Neural crest cell (in vitro differentiated cells): ENCODE data around the gene ZBTB5. TPM values are rescaled to one million over a fixed set of nuclear protein-coding genes. Genes with fewer than 3 reads are reported as not detected.

ENCODE experiments used
- DNase-seq: peaks from one replicate; pipeline ENCODE4 v3.0.0; 2021; ENCODE audit warnings: low read depth, mixed read lengths, low spot score
- H3K27ac Mint-ChIP-seq: one replicate; pipeline ENCODE4 v1.8.0; 2021; ENCODE audit warnings: mild to moderate bottlenecking, mixed read lengths; ENCODE audit not compliant: unreplicated experiment
- H3K27me3 Mint-ChIP-seq: 2 replicates; pipeline ENCODE4 v1.8.0; 2021; ENCODE audit warnings: low read depth, mild to moderate bottlenecking, mixed read lengths
- H3K36me3 Mint-ChIP-seq: 2 replicates; pipeline ENCODE4 v1.8.0; 2021; ENCODE audit warnings: low read depth, mild to moderate bottlenecking, mixed read lengths
- H3K4me1 Mint-ChIP-seq: 2 replicates; pipeline ENCODE4 v1.8.0; 2021; ENCODE audit warnings: mixed read lengths
- H3K4me3 Mint-ChIP-seq: one replicate; pipeline ENCODE4 v1.8.0; 2021; ENCODE audit warnings: mild to moderate bottlenecking, mixed read lengths
- H3K9me3 Mint-ChIP-seq: 2 replicates; pipeline ENCODE4 v1.8.0; 2021; ENCODE audit warnings: mixed read lengths
- total RNA-seq: library from RNA; stranded (reverse); gene quantifications from 2 replicates; pipeline ENCODE4 v1.2.1, GENCODE V29; 2021
- TF ChIP-seq, protein P1 (sequence below): fragments of 200-600 bp; sonication (generic); conservative IDR thresholded peaks from 2 replicates; pipeline ENCODE4 v1.5.0; 2021; ENCODE audit warnings: antibody characterized with exemption, mild to moderate bottlenecking

Gene ZBTB5
- total RNA-seq, 1 donor from 2014 or later, result 22.9 TPM

DNA sequence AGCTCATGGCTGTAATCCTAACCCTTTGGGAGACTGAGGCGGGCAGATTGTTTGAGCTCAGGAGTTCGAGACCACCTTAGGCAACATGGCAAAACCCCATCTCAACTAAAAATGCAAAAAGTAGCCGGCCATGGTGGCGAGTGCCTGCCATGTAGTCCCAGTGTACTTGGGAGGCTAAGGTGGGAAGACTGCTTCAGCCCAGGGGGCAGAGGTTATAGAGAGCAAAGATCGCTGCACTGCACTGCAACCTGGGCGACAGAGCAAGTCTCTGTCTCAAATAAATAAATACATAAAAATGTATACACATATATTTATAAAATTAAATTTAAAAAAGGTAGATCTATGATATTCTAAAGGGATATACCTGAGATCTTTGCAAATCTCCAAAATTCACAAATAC lies 19.4 kb downstream of the ZBTB5 start:
- peaks cover 13% of the 10 kb centered on the region for H3K4me1 Mint-ChIP-seq
- peaks cover 12% of the 10 kb centered on the region for H3K36me3 Mint-ChIP-seq
- H3K4me3 Mint-ChIP-seq, result no peak overlapping the region
- TF ChIP-seq, protein P1, sequence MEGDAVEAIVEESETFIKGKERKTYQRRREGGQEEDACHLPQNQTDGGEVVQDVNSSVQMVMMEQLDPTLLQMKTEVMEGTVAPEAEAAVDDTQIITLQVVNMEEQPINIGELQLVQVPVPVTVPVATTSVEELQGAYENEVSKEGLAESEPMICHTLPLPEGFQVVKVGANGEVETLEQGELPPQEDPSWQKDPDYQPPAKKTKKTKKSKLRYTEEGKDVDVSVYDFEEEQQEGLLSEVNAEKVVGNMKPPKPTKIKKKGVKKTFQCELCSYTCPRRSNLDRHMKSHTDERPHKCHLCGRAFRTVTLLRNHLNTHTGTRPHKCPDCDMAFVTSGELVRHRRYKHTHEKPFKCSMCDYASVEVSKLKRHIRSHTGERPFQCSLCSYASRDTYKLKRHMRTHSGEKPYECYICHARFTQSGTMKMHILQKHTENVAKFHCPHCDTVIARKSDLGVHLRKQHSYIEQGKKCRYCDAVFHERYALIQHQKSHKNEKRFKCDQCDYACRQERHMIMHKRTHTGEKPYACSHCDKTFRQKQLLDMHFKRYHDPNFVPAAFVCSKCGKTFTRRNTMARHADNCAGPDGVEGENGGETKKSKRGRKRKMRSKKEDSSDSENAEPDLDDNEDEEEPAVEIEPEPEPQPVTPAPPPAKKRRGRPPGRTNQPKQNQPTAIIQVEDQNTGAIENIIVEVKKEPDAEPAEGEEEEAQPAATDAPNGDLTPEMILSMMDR, result no peak
- H3K9me3 Mint-ChIP-seq, result no peaks in the 10 kb centered on the region
- H3K27ac Mint-ChIP-seq, result no peak overlapping the region
- DNase-seq, result no peak
- H3K27me3 Mint-ChIP-seq, result no peaks in the 10 kb centered on the region

DNA sequence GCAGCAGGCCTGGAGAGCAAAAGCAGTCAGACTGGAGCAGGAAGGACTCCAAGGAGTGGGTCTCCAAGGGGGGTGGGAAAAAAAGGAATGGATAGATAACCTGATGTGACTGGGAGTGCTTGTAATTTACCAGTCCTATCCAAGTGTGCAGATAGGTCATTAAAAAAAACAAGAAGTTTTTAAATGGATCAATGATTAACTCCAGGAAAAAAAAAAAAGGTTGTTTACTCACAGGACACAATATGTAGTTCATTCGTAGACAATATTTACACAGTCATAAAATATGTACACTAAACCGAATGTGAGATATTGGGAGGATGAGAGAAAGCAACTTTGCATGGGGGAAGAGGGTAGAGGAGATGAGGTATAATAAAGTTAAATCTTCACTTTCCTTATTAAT lies 20.4 kb downstream of the ZBTB5 start:
- no peaks in the 10 kb centered on the region for H3K27me3 Mint-ChIP-seq
- peaks cover 9% of the 10 kb centered on the region for H3K36me3 Mint-ChIP-seq
- H3K4me1 Mint-ChIP-seq, result peaks cover 8% of the 10 kb centered on the region
- no peak for DNase-seq
- H3K9me3 Mint-ChIP-seq, result no peaks in the 10 kb centered on the region
- no peak overlapping the region for H3K27ac Mint-ChIP-seq
- no peak overlapping the region for H3K4me3 Mint-ChIP-seq
- TF ChIP-seq, protein P1, result no peak

DNA sequence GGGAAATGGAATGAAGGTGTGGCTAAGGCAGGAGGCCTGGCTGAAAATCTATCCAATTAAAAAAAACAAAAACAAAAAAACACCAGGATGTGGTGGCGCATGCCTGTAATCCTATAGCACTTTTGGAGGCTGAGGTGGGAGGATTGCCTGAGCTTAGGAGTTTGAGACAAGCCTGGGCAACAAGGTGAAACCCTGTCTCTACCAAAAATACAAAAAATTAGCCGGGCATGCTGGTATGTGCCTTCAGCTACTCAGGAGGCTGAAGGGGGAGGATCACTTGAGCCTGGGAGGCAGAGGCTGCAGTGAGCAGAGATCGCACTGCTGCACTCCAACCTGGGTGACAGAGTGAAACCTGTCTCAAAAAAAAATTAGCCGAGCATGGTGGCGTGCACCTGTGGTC lies 21.7 kb downstream of the ZBTB5 start:
- Mint-ChIP-seq H3K36me3 (peaks cover 9% of the 10 kb centered on the region), H3K4me1 (peaks cover 4% of the 10 kb centered on the region)

DNA sequence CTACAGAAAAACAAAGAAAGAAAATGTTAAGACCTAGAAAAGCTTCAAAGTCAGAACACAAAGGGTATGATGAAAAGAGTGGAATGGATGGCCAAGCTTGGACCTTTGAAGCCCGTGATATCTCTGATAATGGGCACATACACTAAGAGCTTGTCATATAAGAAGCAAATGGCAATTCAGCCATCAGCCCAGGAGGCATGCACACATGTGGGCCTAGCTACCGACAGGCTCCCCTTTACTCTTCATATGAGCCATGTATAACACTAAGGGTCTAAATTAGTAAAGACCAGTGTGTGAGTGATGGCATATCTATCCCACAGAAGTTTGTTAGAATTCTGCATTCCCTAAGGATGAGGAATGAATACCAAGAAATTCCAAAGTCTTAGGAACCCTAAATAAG lies 22.7 kb downstream of the ZBTB5 start:
- Mint-ChIP-seq H3K9me3 (no peaks in the 10 kb centered on the region), H3K27me3 (no peaks in the 10 kb centered on the region), H3K36me3 (peaks cover 5% of the 10 kb centered on the region), H3K4me1 (no peaks in the 10 kb centered on the region), H3K27ac (peak overlapping the region; percentile 24), H3K4me3 (no peak overlapping the region)
- TF ChIP-seq, protein P1, result no peak
- DNase-seq, result no peak

More for the DNA sequence above, 21.7 kb downstream of the ZBTB5 start:
- H3K9me3 Mint-ChIP-seq, result no peaks in the 10 kb centered on the region
- no peak overlapping the region for H3K4me3 Mint-ChIP-seq
- DNase-seq, result no peak
- H3K27ac Mint-ChIP-seq, result no peak overlapping the region
- H3K27me3 Mint-ChIP-seq, result no peaks in the 10 kb centered on the region
- TF ChIP-seq, protein P1, result no peak

GRCh38 chr9:37441776-37442370 lies 23.4 kb downstream of the ZBTB5 start:
- DNase-seq, result no peak
- H3K27ac Mint-ChIP-seq, result peak overlapping the region; percentile 24
- TF ChIP-seq, protein P1, result no peak
- no peak overlapping the region for H3K4me3 Mint-ChIP-seq
- H3K27me3 Mint-ChIP-seq, result no peaks in the 10 kb centered on the region
- no peaks in the 10 kb centered on the region for H3K4me1 Mint-ChIP-seq
- no peaks in the 10 kb centered on the region for H3K9me3 Mint-ChIP-seq
- peaks cover 8% of the 10 kb centered on the region for H3K36me3 Mint-ChIP-seq

DNA sequence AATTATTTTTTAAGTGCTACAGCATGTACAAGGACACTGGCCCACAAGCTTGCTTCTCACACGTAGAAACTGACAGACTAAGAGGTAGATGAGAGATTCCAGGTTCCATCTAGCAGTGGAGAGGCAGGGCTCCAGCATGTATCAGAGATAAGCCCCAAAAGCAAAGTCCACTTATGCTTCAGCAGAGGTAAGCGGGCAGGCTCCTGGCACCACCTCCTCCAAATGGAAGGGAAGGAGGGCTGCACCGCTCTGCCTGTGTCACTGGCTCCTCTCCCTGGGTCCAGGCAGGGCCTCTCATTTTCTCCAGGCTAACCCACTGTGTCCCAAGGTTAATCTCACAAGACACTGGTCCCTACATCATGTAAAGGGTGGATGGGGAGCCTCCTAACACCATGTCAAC lies 26.9 kb downstream of the ZBTB5 start:
- no peak overlapping the region for H3K27ac Mint-ChIP-seq
- no peak overlapping the region for H3K4me3 Mint-ChIP-seq
- TF ChIP-seq, protein P1, result no peak
- H3K36me3 Mint-ChIP-seq, result peaks cover 13% of the 10 kb centered on the region
- peaks cover 19% of the 10 kb centered on the region for H3K4me1 Mint-ChIP-seq
- DNase-seq, result no peak
- no peaks in the 10 kb centered on the region for H3K9me3 Mint-ChIP-seq
- H3K27me3 Mint-ChIP-seq, result no peaks in the 10 kb centered on the region
